ENCODE results near the gene HIVEP3. TPM values are rescaled to one million over a fixed set of nuclear protein-coding genes. Genes with fewer than 3 reads are reported as not detected.
A peak's percentile ranks its signal among the peaks of the same experiment; 100 is the strongest.

The HIVEP3 gene
- total and polyA plus RNA-seq, 3 experiments from 2014 or later: 15.1 to 24.0 (median 23.0) TPM

DNA sequence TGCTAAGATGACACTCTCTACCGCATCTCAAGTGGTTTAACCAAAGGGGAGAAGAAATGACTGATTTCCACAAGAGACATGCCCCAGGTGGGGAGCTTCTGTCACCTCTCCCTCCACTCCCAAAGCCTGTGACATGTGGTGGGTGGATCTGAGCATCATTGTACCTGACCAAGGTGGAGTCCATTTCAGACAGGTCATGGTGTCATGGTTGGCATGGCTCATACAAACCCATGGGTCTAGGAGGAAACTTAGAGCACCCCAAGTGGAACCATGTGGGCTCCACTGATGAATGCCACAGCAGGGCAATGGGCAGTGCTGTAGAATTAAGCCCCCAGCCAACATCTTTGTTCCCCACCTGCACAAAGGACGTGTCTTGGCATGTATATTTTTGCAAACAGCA, 302.7 kb downstream of the HIVEP3 start:
- no peak for DNase-seq
- Histone ChIP-seq H3K9me3 (ENCODE audit: low read length) (no peaks in the 10 kb centered on the region), H3K36me3 (ENCODE audit: insufficient read depth, low read length) (no peaks in the 10 kb centered on the region), H3K4me1 (ENCODE audit: insufficient read depth, low read length) (no peaks in the 10 kb centered on the region), H3K27ac (ENCODE audit: low read depth, low read length) (no peak overlapping the region), H3K27me3 (ENCODE audit: insufficient read depth, low read length, poor library complexity, severe bottlenecking) (no peaks in the 10 kb centered on the region), H3K4me3 (ENCODE audit: low read length) (no peak overlapping the region)
- Mint-ChIP-seq H3K4me1 (peaks cover 8 to 12% (median 8%) of the 10 kb centered on the region in 3 donors), H3K27me3 (no peaks in the 10 kb centered on the region), H3K9me3 (no peaks in the 10 kb centered on the region), H3K4me3 (no peak overlapping the region), H3K27ac (peak overlapping the region in 2 of 8 donors; percentile 3 to 54), H3K36me3 (peaks cover 0 to 4% (median 1%) of the 10 kb centered on the region in 3 donors)
- ChIA-PET CTCF (no interaction called here), POLR2A (no interaction called here)

DNA sequence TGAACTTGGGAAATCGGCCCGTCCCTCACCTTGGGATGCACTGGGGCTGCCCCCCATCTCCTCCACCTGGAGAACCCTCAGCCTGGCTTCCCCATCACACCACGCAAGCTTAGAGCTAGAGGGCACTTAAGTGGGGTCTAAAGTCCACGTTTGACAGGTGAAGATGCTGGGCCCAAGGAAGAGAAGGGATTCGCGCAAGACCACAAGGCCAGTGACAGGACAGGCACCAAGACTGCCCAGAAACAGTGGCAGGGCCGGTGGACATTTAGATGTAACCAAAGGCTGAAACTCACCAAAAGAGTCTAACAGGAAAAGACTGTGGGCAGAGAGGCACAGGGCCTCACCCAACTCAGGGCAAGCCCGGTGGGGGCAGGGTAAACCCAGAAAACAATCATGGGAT, 303.4 kb downstream of the HIVEP3 start:
- Histone ChIP-seq H3K4me1 (ENCODE audit: insufficient read depth, low read length) (no peaks in the 10 kb centered on the region), H3K9me3 (ENCODE audit: low read length) (no peaks in the 10 kb centered on the region), H3K27ac (ENCODE audit: low read depth, low read length) (no peak overlapping the region), H3K27me3 (ENCODE audit: insufficient read depth, low read length, poor library complexity, severe bottlenecking) (no peaks in the 10 kb centered on the region), H3K36me3 (ENCODE audit: insufficient read depth, low read length) (no peaks in the 10 kb centered on the region), H3K4me3 (ENCODE audit: low read length) (no peak overlapping the region)
- no peak for DNase-seq
- peaks cover 0 to 4% (median under 1%) of the 10 kb centered on the region in 3 donors for H3K36me3 Mint-ChIP-seq
- no peaks in the 10 kb centered on the region for H3K9me3 Mint-ChIP-seq
- peak overlapping the region in 2 of 8 donors; percentile 9 to 26 for H3K27ac Mint-ChIP-seq
- ChIA-PET POLR2A (no interaction called here), CTCF (no interaction called here)
- H3K4me1 Mint-ChIP-seq: peaks cover 4 to 12% (median 5%) of the 10 kb centered on the region in 3 donors
- no peaks in the 10 kb centered on the region for H3K27me3 Mint-ChIP-seq
- no peak overlapping the region for H3K4me3 Mint-ChIP-seq

DNA sequence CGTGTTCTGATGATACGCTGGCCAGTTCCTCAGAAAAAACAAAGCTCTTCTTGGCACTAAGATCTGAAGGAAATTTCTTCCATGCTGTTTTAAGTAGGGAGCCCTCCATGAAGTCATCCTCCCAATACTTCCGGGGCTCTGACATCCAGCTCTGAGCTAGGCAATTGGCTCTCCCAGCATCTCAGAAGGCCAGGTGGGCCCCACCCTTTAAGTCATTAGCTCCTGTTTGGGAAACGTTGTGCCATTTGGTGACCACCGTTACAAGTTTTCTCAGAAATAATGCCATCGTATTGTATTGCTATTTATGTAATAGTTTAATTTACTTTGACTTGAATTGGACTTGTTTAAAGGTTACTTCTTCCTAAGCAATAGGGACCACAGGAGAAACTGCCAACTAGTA, 303.9 kb downstream of the HIVEP3 start:
- no peaks in the 10 kb centered on the region for H3K9me3 Mint-ChIP-seq
- H3K36me3 Mint-ChIP-seq: peaks cover 0 to 4% (median 0%) of the 10 kb centered on the region in 3 donors
- CTCF ChIA-PET: no interaction called here

DNA sequence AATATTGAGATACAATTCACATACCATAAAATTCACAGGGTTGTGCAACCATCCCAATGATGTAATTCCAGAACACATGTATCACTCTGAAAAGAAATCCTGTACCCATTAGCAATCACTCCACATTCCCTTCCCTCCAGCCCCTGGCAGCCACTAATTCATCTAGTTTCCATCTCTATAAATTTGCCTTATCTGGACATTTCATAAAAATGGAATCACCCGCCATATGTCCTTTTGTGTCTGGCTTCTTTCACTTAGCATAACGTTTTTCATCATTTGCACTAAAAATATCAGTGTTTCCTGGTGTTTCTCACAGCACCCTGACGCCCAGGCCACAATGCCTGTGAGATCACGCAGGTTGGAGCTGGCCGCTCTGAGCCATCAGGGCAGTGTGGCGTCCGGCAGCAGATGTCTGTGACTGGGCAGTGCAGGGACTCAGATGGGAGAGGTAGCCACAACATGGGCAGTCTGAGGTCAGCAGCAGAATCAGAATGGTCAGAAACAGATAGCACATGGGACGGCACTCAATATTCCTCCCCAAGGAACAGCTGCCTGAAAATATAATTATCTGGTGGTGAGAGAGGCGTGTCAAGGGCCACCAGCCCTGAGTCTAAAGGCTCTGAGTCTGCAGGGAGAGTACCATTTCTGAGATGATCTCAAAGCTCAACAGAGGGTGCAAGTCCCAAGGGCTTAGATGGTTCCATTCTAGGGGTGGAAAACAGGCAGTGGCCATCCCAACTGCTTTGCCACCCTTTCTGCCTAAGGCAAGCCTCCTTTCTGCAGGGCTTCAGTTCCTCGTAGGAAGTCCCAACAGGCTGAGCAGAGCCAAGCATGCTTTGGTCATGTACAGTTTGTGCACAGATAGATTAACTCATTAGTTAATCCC, 304.8 kb downstream of the HIVEP3 start:
- H3K4me3 Mint-ChIP-seq: no peak overlapping the region
- no peaks in the 10 kb centered on the region for H3K9me3 Mint-ChIP-seq
- no peak overlapping the region for H3K27ac ChIP-seq (ENCODE audit: low read depth, low read length)
- POLR2A ChIA-PET: no interaction called here
- CTCF ChIA-PET: no interaction called here
- no peak overlapping the region for H3K4me3 ChIP-seq (ENCODE audit: low read length)
- no peaks in the 10 kb centered on the region for H3K9me3 ChIP-seq (ENCODE audit: low read length)
- H3K27ac Mint-ChIP-seq: peak overlapping the region in 2 of 8 donors; percentile 9 to 32
- no peaks in the 10 kb centered on the region for H3K4me1 ChIP-seq (ENCODE audit: insufficient read depth, low read length)
- no peaks in the 10 kb centered on the region for H3K27me3 ChIP-seq (ENCODE audit: insufficient read depth, low read length, poor library complexity, severe bottlenecking)
- H3K27me3 Mint-ChIP-seq: no peaks in the 10 kb centered on the region
- H3K36me3 Mint-ChIP-seq: peaks cover 0 to 3% (median 0%) of the 10 kb centered on the region in 3 donors
- H3K36me3 ChIP-seq (ENCODE audit: insufficient read depth, low read length): no peaks in the 10 kb centered on the region
- H3K4me1 Mint-ChIP-seq: peaks cover 3 to 12% (median 5%) of the 10 kb centered on the region in 3 donors
- DNase-seq: no peak

More for the DNA sequence above, 303.9 kb downstream of the HIVEP3 start:
- Histone ChIP-seq H3K9me3 (ENCODE audit: low read length) (no peaks in the 10 kb centered on the region), H3K27ac (ENCODE audit: low read depth, low read length) (no peak overlapping the region), H3K4me1 (ENCODE audit: insufficient read depth, low read length) (no peaks in the 10 kb centered on the region), H3K4me3 (ENCODE audit: low read length) (no peak overlapping the region), H3K36me3 (ENCODE audit: insufficient read depth, low read length) (no peaks in the 10 kb centered on the region), H3K27me3 (ENCODE audit: insufficient read depth, low read length, poor library complexity, severe bottlenecking) (no peaks in the 10 kb centered on the region)
- POLR2A ChIA-PET: no interaction called here
- Mint-ChIP-seq H3K4me3 (no peak overlapping the region), H3K27ac (no peak overlapping the region), H3K4me1 (peaks cover 3 to 12% (median 5%) of the 10 kb centered on the region in 3 donors), H3K27me3 (no peaks in the 10 kb centered on the region)
- no peak for DNase-seq

DNA sequence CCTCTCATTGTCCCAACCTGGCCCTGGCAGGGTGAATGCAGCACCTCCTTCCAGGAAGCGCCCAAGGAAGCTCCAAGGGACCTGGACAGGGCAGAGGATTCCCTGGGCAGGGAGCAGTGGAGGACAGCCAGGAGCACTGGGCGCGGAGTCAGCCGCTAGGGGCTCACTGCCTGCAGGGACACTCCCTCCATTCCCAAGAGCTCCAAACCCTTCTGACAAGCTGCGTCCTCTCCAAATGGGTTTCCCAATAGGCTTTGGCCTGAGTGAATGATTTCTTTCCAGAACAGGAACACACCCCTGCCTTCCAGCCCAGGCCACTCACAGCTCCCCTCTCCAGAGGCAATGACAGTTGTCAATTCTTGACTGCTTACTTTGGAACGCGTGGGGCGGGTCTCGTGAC, 305.8 kb downstream of the HIVEP3 start:
- H3K4me1 ChIP-seq (ENCODE audit: insufficient read depth, low read length): no peaks in the 10 kb centered on the region
- ChIA-PET CTCF (no interaction called here), POLR2A (no interaction called here)
- Mint-ChIP-seq H3K4me3 (no peak overlapping the region), H3K27me3 (no peaks in the 10 kb centered on the region), H3K4me1 (peaks cover 3 to 12% (median 5%) of the 10 kb centered on the region in 3 donors), H3K9me3 (no peaks in the 10 kb centered on the region), H3K36me3 (peaks cover 0 to 3% (median 0%) of the 10 kb centered on the region in 3 donors), H3K27ac (no peak overlapping the region)
- no peak overlapping the region for H3K4me3 ChIP-seq (ENCODE audit: low read length)
- no peak for DNase-seq
- no peaks in the 10 kb centered on the region for H3K9me3 ChIP-seq (ENCODE audit: low read length)
- H3K36me3 ChIP-seq (ENCODE audit: insufficient read depth, low read length): no peaks in the 10 kb centered on the region
- no peak overlapping the region for H3K27ac ChIP-seq (ENCODE audit: low read depth, low read length)
- no peaks in the 10 kb centered on the region for H3K27me3 ChIP-seq (ENCODE audit: insufficient read depth, low read length, poor library complexity, severe bottlenecking)

DNA sequence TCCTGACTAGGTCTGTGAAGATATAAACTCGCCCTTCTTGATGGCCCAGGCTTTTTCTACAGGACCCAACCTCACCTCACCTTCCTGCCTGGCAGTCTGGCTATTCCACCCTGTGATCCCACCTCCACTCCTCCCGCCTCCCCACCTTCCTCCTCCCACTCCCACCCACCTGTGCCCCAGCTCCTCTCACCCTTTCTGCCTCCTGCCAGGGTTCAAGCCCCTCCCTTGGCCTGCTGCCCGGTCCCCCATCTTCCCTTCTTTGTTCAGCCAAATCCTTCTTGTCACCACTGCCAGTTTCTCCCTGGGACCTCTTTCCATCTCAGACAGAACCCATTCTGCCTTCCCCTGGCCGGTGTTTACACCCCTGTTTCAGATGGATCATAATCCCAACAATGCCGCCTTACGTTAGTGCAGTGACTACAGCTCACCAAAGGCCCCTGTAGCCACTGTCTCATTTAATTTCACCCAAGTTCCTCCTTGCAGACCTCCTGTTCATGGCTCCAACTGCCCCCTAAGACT, 306.7 kb downstream of the HIVEP3 start:
- ChIA-PET POLR2A (no interaction called here), CTCF (no interaction called here)
- Histone ChIP-seq H3K27me3 (ENCODE audit: insufficient read depth, low read length, poor library complexity, severe bottlenecking) (no peaks in the 10 kb centered on the region), H3K4me3 (ENCODE audit: low read length) (no peak overlapping the region), H3K4me1 (ENCODE audit: insufficient read depth, low read length) (no peaks in the 10 kb centered on the region), H3K9me3 (ENCODE audit: low read length) (no peaks in the 10 kb centered on the region), H3K36me3 (ENCODE audit: insufficient read depth, low read length) (no peaks in the 10 kb centered on the region), H3K27ac (ENCODE audit: low read depth, low read length) (no peak overlapping the region)
- Mint-ChIP-seq H3K27ac (no peak overlapping the region), H3K4me3 (no peak overlapping the region), H3K36me3 (peaks cover 0 to 2% (median 0%) of the 10 kb centered on the region in 3 donors), H3K4me1 (peaks cover 3 to 12% (median 5%) of the 10 kb centered on the region in 3 donors), H3K27me3 (no peaks in the 10 kb centered on the region), H3K9me3 (no peaks in the 10 kb centered on the region)
- no peak for DNase-seq

DNA sequence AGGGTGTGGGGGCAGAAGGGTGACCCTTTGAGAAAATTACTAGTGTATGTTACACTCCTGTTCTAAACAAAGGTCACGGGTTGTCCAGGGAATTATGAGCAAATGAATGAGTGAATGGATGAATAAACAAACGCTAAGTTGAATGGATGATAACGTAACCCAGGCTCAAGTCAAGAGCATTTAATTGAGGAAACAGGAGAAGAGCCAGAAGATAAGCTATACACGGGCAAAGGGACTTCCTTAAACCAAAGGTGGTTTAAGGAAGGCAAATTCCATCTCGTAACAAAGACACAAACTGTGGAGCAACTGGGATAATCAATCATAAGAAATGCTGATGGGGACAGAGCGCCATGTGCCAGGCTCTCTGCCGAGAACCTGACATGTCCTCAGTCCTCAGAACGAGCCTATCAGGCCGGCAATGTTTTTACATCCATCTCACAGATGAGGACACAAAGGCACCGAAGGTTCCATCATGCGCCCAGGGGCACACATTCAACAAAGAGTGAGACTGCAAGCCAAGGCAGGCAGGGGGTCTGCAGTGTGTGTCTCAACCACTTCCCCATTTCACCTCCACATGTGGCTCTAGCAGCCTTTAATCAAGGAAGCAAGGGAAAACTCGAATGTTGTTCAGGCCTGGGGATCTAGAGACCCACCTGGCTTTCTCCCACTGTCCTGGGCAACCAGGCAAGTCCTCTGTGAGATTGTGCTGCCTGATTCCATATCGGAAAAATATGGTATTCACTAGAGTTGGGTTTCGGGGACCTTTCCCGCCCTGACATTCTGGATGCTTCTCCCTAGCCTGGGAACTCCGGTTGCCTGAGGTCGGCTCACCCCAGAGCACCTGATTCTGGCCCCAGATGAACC, 307.4 kb downstream of the HIVEP3 start:
- H3K27me3 Mint-ChIP-seq: no peaks in the 10 kb centered on the region
- H3K4me1 Mint-ChIP-seq: peaks cover 3 to 8% (median 5%) of the 10 kb centered on the region in 3 donors
- H3K27ac Mint-ChIP-seq: peak overlapping the region in 1 of 8 donors; percentile 49
- H3K27me3 ChIP-seq (ENCODE audit: insufficient read depth, low read length, poor library complexity, severe bottlenecking): no peaks in the 10 kb centered on the region
- H3K4me3 ChIP-seq (ENCODE audit: low read length): no peak overlapping the region
- peaks cover 0 to 2% (median 0%) of the 10 kb centered on the region in 3 donors for H3K36me3 Mint-ChIP-seq
- H3K4me1 ChIP-seq (ENCODE audit: insufficient read depth, low read length): no peaks in the 10 kb centered on the region
- no peak overlapping the region for H3K4me3 Mint-ChIP-seq
- POLR2A ChIA-PET: no interaction called here
- CTCF ChIA-PET: no interaction called here
- DNase-seq: no peak
- H3K27ac ChIP-seq (ENCODE audit: low read depth, low read length): no peak overlapping the region
- H3K9me3 ChIP-seq (ENCODE audit: low read length): no peaks in the 10 kb centered on the region
- H3K36me3 ChIP-seq (ENCODE audit: insufficient read depth, low read length): no peaks in the 10 kb centered on the region
- H3K9me3 Mint-ChIP-seq: no peaks in the 10 kb centered on the region

DNA sequence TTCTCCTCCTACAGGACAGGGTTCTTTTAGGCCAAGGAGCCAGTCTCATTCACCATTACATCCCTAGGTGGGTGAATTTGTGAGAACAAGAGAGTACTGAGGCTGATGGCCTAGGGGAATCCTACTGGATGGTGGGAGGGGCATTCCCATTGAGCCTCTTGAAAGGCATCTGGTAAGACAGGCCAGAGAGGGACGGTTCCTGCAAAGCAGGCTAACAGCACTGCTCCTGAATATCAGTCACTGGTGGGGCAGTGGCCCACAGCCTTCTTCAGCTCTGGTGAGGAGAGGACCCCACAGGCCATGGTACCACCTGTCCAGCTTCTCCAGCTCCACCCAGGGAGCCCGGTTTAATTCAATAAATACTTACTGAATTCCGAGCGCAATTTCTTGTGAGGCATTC, 308.4 kb downstream of the HIVEP3 start:
- H3K27ac Mint-ChIP-seq: peak overlapping the region in 1 of 8 donors; percentile 76
- Histone ChIP-seq H3K9me3 (ENCODE audit: low read length) (no peaks in the 10 kb centered on the region), H3K4me1 (ENCODE audit: insufficient read depth, low read length) (no peaks in the 10 kb centered on the region), H3K4me3 (ENCODE audit: low read length) (no peak overlapping the region), H3K36me3 (ENCODE audit: insufficient read depth, low read length) (no peaks in the 10 kb centered on the region), H3K27me3 (ENCODE audit: insufficient read depth, low read length, poor library complexity, severe bottlenecking) (no peaks in the 10 kb centered on the region), H3K27ac (ENCODE audit: low read depth, low read length) (no peak overlapping the region)
- no peaks in the 10 kb centered on the region for H3K27me3 Mint-ChIP-seq
- DNase-seq: no peak
- CTCF ChIA-PET: no interaction called here
- H3K4me3 Mint-ChIP-seq: no peak overlapping the region
- peaks cover 0 to 2% (median 0%) of the 10 kb centered on the region in 3 donors for H3K36me3 Mint-ChIP-seq
- POLR2A ChIA-PET: no interaction called here
- H3K4me1 Mint-ChIP-seq: peaks cover 1 to 2% (median 2%) of the 10 kb centered on the region in 3 donors
- no peaks in the 10 kb centered on the region for H3K9me3 Mint-ChIP-seq
